Lung (tissue), 12 donors: ENCODE results near the gene LIMCH1. TPM values are rescaled to one million over a fixed set of nuclear protein-coding genes. Genes with fewer than 3 reads are reported as not detected.

Experiments used
- ATAC-seq: fragments of 200-7000 bp; cut with Tn5 transposase; one replicate; pipeline ENCODE4 v1.9.1; 2020; ENCODE audit warnings: moderate number of reproducible peaks; ENCODE audit not compliant: insufficient read depth, low FRiP score
- DNase-seq, 3 donors: peaks; one replicate each; pipeline ENCODE4 v3.0.0-alpha.2; 2013 to 2017
- H3K27ac ChIP-seq, 2 donors: one replicate each; pipeline ENCODE4 v1.5.1; 2013; ENCODE audit warnings: mild to moderate bottlenecking in 2 of 2, moderate library complexity in 2 of 2, control low read depth in 1 of 2, inconsistent platforms in 1 of 2, low read depth in 1 of 2, low read length in 1 of 2
- H3K27me3 ChIP-seq, 3 donors: one replicate each; pipeline ENCODE4 v1.5.1; 2013; ENCODE audit warnings: low read length in 2 of 3; ENCODE audit not compliant: control insufficient read depth in 3 of 3, insufficient read depth in 3 of 3
- H3K36me3 ChIP-seq, 4 donors: one replicate each; pipeline ENCODE4 v1.5.1; 2013; ENCODE audit warnings: low read length in 4 of 4, mild to moderate bottlenecking in 1 of 4, moderate library complexity in 1 of 4; ENCODE audit not compliant: control insufficient read depth in 4 of 4, insufficient read depth in 4 of 4
- H3K4me1 ChIP-seq, 5 donors: one replicate each; pipeline ENCODE4 v1.5.1; 2013; ENCODE audit warnings: low read length in 5 of 5, mild to moderate bottlenecking in 2 of 5, moderate library complexity in 1 of 5; ENCODE audit not compliant: control insufficient read depth in 5 of 5, insufficient read depth in 5 of 5
- H3K4me3 ChIP-seq: one replicate; pipeline ENCODE4 v1.5.1; 2013; ENCODE audit warnings: mild to moderate bottlenecking, control low read depth, moderate library complexity
- H3K9ac ChIP-seq, 2 donors: one replicate each; pipeline ENCODE4 v1.5.1; 2013; ENCODE audit warnings: low read length in 2 of 2, control low read depth in 1 of 2; ENCODE audit not compliant: insufficient read depth in 1 of 2
- H3K9me3 ChIP-seq, 4 donors: one replicate each; pipeline ENCODE4 v1.5.1; 2013; ENCODE audit warnings: low read length in 3 of 4, mild to moderate bottlenecking in 1 of 4, moderate library complexity in 1 of 4; ENCODE audit not compliant: control insufficient read depth in 4 of 4, insufficient read depth in 3 of 4
- CTCF ChIP-seq: IDR thresholded peaks from 2 replicates; pipeline ENCODE4 v1.5.1; 2012; ENCODE audit warnings: mild to moderate bottlenecking; ENCODE audit errors: control extremely low read depth, extremely low read depth
- WGBS, 2 donors: extraction: QIAGEN DNeasy Blood & Tissue Kit; methylation state at CpG; one replicate each; pipeline ENCODE4 v1.1.7; 2013; 5-methylcytosine and 5-hydroxymethylcytosine counted together
- polyA plus RNA-seq, 2 donors: library from polyadenylated mRNA; stranded (reverse); fragments of 200-250 nt; gene quantifications; one replicate each; pipeline ENCODE4 v1.2.1, GENCODE V29; 2013
- total RNA-seq, 2 donors: library from RNA; depleted of rRNA in 1 of 2; stranded (reverse); fragments of >200 nt in 1 of 2; gene quantifications; one replicate each; pipeline ENCODE4 v1.2.1, GENCODE V29; 2014 to 2021
- donor health status: control.
- donor health status: control.
- donor health status: Bipolar disorder and iron deficiency.
- donor health status: healthy.
- donor health status: DM: yes; HTN: yes; CAD: no.

The LIMCH1 gene
- total and polyA plus RNA-seq, 4 donors, result 43.4 to 299 (median 128) TPM

GRCh38 chr4:41681054-41681453, 143.1 kb downstream of the LIMCH1 start:
- Histone ChIP-seq H3K27ac (no peak overlapping the region), H3K36me3 (peaks cover 17 to 55% (median 36%) of the 10 kb centered on the region in 4 donors), H3K9ac (no peak overlapping the region), H3K27me3 (no peaks in the 10 kb centered on the region), H3K4me1 (no peaks in the 10 kb centered on the region), H3K9me3 (no peaks in the 10 kb centered on the region), H3K4me3 (no peak overlapping the region)
- DNase-seq (no peak), ATAC-seq (no peak)
- WGBS, 2 donors, result 87 to 95% methylated on average over 2 of the region's 2 CpGs
- TF ChIP-seq CTCF, result no peak

DNA sequence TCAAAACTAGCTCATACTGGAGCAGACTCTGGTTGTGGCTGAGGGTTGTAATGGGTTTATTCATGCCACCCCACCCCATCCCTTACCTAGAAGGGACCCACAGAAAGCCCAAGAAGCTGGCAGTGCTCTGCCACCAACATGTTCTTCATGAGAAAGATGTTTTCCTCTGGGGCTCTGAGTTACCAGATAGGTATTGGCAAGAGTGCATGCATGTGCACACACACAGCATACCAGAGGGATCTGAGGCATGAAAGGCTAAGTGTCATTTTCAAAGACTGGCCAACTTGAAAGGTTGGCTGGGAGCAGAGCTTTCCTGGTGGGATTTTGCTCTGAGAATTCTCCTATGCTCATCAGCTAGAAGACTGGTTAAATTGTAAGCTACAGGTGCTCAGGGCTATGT, 145.4 kb downstream of the LIMCH1 start:
- Histone ChIP-seq H3K9ac (no peak overlapping the region), H3K27me3 (no peaks in the 10 kb centered on the region), H3K36me3 (peaks cover 18 to 63% (median 46%) of the 10 kb centered on the region in 4 donors), H3K9me3 (no peaks in the 10 kb centered on the region), H3K27ac (no peak overlapping the region), H3K4me1 (no peaks in the 10 kb centered on the region), H3K4me3 (no peak overlapping the region)
- ATAC-seq, result no peak
- no peak for TF ChIP-seq CTCF
- no peak for DNase-seq

DNA sequence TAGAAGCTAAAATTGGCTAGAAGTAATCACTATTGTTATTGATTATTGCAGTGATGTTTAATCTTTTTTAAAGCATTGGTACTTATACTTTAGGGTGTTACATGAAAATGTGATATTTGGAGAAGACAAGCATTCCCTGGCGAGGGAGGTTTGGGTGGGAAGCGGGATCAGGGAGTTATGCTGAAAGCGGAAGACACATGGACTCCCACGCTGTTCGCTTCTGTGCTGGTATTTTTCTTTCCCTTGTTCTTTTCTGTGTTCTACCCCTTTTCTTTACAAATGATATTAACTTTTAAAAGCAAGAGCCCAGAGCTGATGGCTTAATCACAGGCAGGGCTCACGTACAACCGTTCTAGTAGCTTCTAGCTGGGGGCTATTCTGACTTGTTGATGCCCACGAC, 148.9 kb downstream of the LIMCH1 start:
- DNase-seq (no peak), ATAC-seq (no peak)
- Histone ChIP-seq H3K27ac (no peak overlapping the region), H3K9me3 (no peaks in the 10 kb centered on the region), H3K9ac (no peak overlapping the region), H3K4me3 (no peak overlapping the region), H3K36me3 (peaks cover 20 to 63% (median 60%) of the 10 kb centered on the region in 4 donors), H3K27me3 (no peaks in the 10 kb centered on the region), H3K4me1 (no peaks in the 10 kb centered on the region)
- TF ChIP-seq CTCF, result no peak
- 84 to 96% methylated on average over 8 of the region's 8 CpGs for WGBS, 2 donors

DNA sequence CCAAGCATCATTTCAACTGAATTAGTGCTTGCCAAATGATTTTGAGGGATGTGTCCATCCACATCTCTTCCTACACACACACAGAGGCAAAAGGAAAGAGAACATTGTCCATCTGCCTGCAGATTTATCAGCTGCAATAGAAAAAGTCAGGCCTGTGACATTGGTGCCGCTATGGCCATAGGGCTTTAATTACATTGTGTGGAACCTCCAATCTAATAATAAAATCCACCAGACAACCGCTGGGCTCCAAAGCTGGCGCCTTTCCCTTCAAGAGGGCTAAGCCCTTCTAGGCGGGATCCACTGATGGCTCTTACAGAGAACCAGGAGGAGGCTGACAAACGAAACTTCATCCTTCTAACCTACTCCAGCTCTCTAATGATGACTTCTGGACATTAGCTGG, 150.0 kb downstream of the LIMCH1 start:
- no peak for TF ChIP-seq CTCF
- Histone ChIP-seq H3K9ac (no peak overlapping the region), H3K4me3 (no peak overlapping the region), H3K27me3 (no peaks in the 10 kb centered on the region), H3K36me3 (peaks cover 24 to 64% (median 61%) of the 10 kb centered on the region in 4 donors), H3K9me3 (no peaks in the 10 kb centered on the region), H3K4me1 (no peaks in the 10 kb centered on the region), H3K27ac (no peak overlapping the region)
- peak in 1 of 3 donors; percentile 6 for DNase-seq
- ATAC-seq, result no peak
- WGBS, 2 donors, result 89 to 92% methylated on average over 5 of the region's 5 CpGs
